AG04450 (cell line): Measurements from ENCODE around the gene CISD3. TPM values are rescaled to one million over a fixed set of nuclear protein-coding genes. Genes with fewer than 3 reads are reported as not detected.

ENCODE experiments used
- CTCF ChIA-PET: fragments of 300-600, 350-600 bp; formaldehyde crosslinking; extraction: SDS; loops from one replicate; lab custom pipeline; 2022; ENCODE audit warnings: antibody characterized with exemption, inconsistent platforms; lab: Charles Lee
- POLR2A ChIA-PET: fragments of 350-600 bp; formaldehyde crosslinking; extraction: SDS; loops from one replicate; lab custom pipeline; 2021; ENCODE audit warnings: antibody characterized with exemption, inconsistent platforms; lab: Yijun Ruan, JAX
- DNase-seq: peaks from one replicate; pipeline ENCODE4 v3.0.0-alpha.2; 2011; ENCODE audit warnings: low read depth, low spot score
- H3K27ac ChIP-seq: one replicate; pipeline ENCODE4 v1.5.1; 2012; ENCODE audit warnings: low read depth, low read length, control low read depth
- H3K27me3 ChIP-seq: one replicate; pipeline ENCODE4 v1.6.0; 2012; ENCODE audit warnings: low read length; ENCODE audit not compliant: control insufficient read depth, insufficient read depth
- H3K4me3 ChIP-seq: 2 replicates; pipeline ENCODE4 v1.5.1; 2011; ENCODE audit warnings: mild to moderate bottlenecking, low read depth, low read length, control low read depth
- H3K9me3 ChIP-seq: 2 replicates; pipeline ENCODE4 v1.5.1; 2012; ENCODE audit warnings: low read length; ENCODE audit not compliant: control insufficient read depth, insufficient read depth
- CTCF ChIP-seq: IDR thresholded peaks from 2 replicates; pipeline ENCODE4 v1.5.1; 2011; ENCODE audit warnings: low read depth, low read length, control low read depth, inconsistent platforms
- polyA plus RNA-seq: library from polyadenylated mRNA; depleted of rRNA; stranded (reverse); fragments of >200 nt; gene quantifications from 2 replicates; pipeline ENCODE4 v1.2.3, GENCODE V29; 2011

CISD3 gene
- polyA plus RNA-seq, 1 experiment: 6.5 TPM

- Histone ChIP-seq H3K27me3 (no peaks in the 10 kb centered on the region), H3K9me3 (no peaks in the 10 kb centered on the region), H3K27ac (no peak overlapping the region), H3K4me3 (no peak overlapping the region)
- POLR2A ChIA-PET: no interaction called here
- no peak for DNase-seq
- TF ChIP-seq CTCF: no peak
- CTCF ChIA-PET: no interaction called here
Observed at GRCh38 chr17:38740044-38740443, 9.9 kb downstream of the CISD3 start.

GRCh38 chr17:38740806-38741205, 10.7 kb downstream of the CISD3 start:
- no peak overlapping the region for H3K27ac ChIP-seq
- ChIA-PET CTCF (no interaction called here), POLR2A (no interaction called here)

DNA sequence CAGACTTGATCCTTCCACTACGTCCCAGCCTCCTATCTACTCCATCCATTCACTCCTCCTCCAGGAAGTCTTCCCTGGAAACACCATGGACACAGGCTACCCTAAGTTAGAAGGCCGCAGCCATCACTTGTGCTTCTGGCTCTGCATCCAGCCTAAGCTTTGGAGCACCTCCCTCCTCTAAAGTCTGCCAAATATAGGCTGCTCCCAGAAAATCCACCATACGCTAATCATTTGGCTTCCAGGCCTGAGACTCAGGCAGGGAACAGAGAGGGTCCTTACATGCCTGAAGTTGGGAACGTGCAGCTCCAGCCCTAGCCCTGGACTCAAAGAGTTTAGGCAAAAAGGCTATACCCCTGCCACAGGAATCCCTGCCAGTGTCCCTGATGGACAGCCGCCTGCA, 11.3 kb downstream of the CISD3 start:
- no peak overlapping the region for H3K27ac ChIP-seq
- H3K27me3 ChIP-seq: no peaks in the 10 kb centered on the region
- ChIA-PET CTCF (no interaction called here), POLR2A (no interaction called here)
- TF ChIP-seq CTCF: no peak
- no peak overlapping the region for H3K4me3 ChIP-seq
- DNase-seq: no peak
- H3K9me3 ChIP-seq: no peaks in the 10 kb centered on the region

More at GRCh38 chr17:38740806-38741205, 10.7 kb downstream of the CISD3 start:
- Histone ChIP-seq H3K27me3 (no peaks in the 10 kb centered on the region), H3K4me3 (no peak overlapping the region), H3K9me3 (no peaks in the 10 kb centered on the region)
- DNase-seq: no peak
- TF ChIP-seq CTCF: no peak

GRCh38 chr17:38741921-38742410, 11.8 kb downstream of the CISD3 start:
- ChIA-PET CTCF (no interaction called here), POLR2A (interaction anchor here (0.5 kb wide), 1 partner anchor 125 kb away, joined by 3 read pairs; no protein-coding TSS in a partner anchor)
- peak overlapping the region; percentile 47 for H3K27ac ChIP-seq
- H3K4me3 ChIP-seq: no peak overlapping the region
- no peak for DNase-seq
- H3K27me3 ChIP-seq: no peaks in the 10 kb centered on the region
- H3K9me3 ChIP-seq: no peaks in the 10 kb centered on the region
- no peak for TF ChIP-seq CTCF

GRCh38 chr17:38742411-38743308, 12.5 kb downstream of the CISD3 start:
- ChIA-PET POLR2A (interaction anchor here (0.5 kb wide), 1 partner anchor 124 kb away, joined by 3 read pairs; no protein-coding TSS in a partner anchor), CTCF (interaction anchor here (4.6 kb wide), 1 partner anchor 7 kb away, joined by 23 read pairs; no protein-coding TSS in a partner anchor)
- peaks cover 1% of the 10 kb centered on the region; the same call in 1 of the 2 replicates for H3K9me3 ChIP-seq
- no peaks in the 10 kb centered on the region for H3K27me3 ChIP-seq
- TF ChIP-seq CTCF: no peak
- H3K27ac ChIP-seq: peak overlapping the region; percentile 47
- DNase-seq: peak; percentile 37
- no peak overlapping the region for H3K4me3 ChIP-seq
